HG02943 (cell line): ENCODE data around the gene KIF18B.

Source experiments
- ATAC-seq: cut with Tn5 transposase; IDR thresholded peaks from one replicate; pipeline ENCODE4 v1.9.1; 2021; ENCODE audit warnings: mild to moderate bottlenecking, low read depth, moderate library complexity; ENCODE audit not compliant: unreplicated experiment

KIF18B gene

GRCh38 chr17:44907729-44908470 is 39.7 kb downstream of the KIF18B start:
- ATAC-seq = no peak

GRCh38 chr17:44906763-44907728 is 40.5 kb downstream of the KIF18B start:
- ATAC-seq = no peak

GRCh38 chr17:44906010-44906646 is 41.4 kb downstream of the KIF18B start:
- no peak for ATAC-seq

- ATAC-seq = no peak
These were observed 42.3 kb downstream of the KIF18B start for GRCh38 chr17:44905006-44906000.

GRCh38 chr17:44904001-44904984 is 43.3 kb downstream of the KIF18B start:
- no peak for ATAC-seq

GRCh38 chr17:44903012-44903685 is 44.4 kb downstream of the KIF18B start:
- no peak for ATAC-seq

- no peak for ATAC-seq
These were observed 45.3 kb downstream of the KIF18B start for GRCh38 chr17:44902135-44902760.

- no peak for ATAC-seq
These were observed 46.1 kb downstream of the KIF18B start for GRCh38 chr17:44901411-44901921.

- ATAC-seq = no peak
These were observed 46.7 kb downstream of the KIF18B start for GRCh38 chr17:44900894-44901293.

- peak; percentile 63 for ATAC-seq
These were observed 48.3 kb downstream of the KIF18B start, which contains the start of gene EFTUD2 for GRCh38 chr17:44899074-44899782. Gene EFTUD2 (minus strand): TSS chr17:44899445. CDS start chr17:44894521, 4,924 bp downstream.

GRCh38 chr17:44898768-44899073 is 48.9 kb downstream of the KIF18B start:
- no peak for ATAC-seq

- ATAC-seq = no peak
These were observed 52.9 kb downstream of the KIF18B start for GRCh38 chr17:44894642-44895041.

- no peak for ATAC-seq
These were observed 55.3 kb downstream of the KIF18B start for GRCh38 chr17:44892250-44892649.

- ATAC-seq = no peak
These were observed 58.6 kb downstream of the KIF18B start for GRCh38 chr17:44889003-44889402.

- ATAC-seq = no peak
These were observed 59.3 kb downstream of the KIF18B start for GRCh38 chr17:44887971-44888954.

- ATAC-seq = no peak
These were observed 60.6 kb downstream of the KIF18B start for GRCh38 chr17:44887016-44887415.
